Measurements from ENCODE around the gene RDX.

RDX gene

DNA sequence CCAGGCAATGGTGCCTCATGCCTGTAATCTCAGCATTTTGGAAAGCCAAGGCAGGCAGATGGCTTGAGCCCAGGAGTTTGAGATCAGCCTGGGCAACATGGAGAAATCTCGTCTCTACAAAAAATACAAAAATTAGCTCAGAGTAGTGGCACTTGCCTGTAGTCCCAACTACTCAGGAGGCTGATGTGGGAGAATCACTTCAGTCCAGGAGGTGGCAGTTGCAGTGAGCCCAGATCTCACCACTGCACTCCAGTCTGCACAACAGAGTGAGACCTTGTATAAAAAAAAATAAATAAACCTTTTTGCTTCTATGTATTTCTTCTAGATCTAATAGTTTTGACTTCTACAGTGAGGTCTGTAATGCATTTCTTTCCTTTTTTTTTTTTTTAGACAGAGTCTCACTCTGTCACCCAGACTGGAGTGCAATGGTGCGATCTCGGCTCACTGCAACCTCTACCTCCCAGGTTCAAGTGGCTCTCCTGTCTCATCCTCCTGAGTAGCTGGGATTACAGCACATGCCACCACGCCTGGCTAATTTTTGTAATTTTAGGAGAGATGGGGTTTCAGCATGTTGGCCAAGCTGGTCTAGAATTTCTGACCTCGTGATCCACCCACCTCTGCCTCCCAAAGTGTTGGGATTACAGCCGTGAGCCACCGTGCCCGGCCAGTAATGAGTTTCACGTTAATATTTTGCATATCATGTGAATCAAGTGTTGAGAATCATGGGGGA lies 18.1 kb upstream of the RDX start:
- TF ChIP-seq, protein P1, sequence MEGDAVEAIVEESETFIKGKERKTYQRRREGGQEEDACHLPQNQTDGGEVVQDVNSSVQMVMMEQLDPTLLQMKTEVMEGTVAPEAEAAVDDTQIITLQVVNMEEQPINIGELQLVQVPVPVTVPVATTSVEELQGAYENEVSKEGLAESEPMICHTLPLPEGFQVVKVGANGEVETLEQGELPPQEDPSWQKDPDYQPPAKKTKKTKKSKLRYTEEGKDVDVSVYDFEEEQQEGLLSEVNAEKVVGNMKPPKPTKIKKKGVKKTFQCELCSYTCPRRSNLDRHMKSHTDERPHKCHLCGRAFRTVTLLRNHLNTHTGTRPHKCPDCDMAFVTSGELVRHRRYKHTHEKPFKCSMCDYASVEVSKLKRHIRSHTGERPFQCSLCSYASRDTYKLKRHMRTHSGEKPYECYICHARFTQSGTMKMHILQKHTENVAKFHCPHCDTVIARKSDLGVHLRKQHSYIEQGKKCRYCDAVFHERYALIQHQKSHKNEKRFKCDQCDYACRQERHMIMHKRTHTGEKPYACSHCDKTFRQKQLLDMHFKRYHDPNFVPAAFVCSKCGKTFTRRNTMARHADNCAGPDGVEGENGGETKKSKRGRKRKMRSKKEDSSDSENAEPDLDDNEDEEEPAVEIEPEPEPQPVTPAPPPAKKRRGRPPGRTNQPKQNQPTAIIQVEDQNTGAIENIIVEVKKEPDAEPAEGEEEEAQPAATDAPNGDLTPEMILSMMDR (IDR thresholded peaks at IDR 0.05; ENCODE audit: low read depth, low read length, poor library complexity, severe bottlenecking) = no peak
- no peak for TF ChIP-seq EZH2phosphoT487 (IDR thresholded peaks at IDR 0.05; ENCODE audit: borderline replicate concordance, low read length)
- peaks cover 15% of the 10 kb centered on the region for H3K4me1 ChIP-seq (ENCODE audit: control insufficient read depth, low read length)
- H3K36me3 ChIP-seq (ENCODE audit: control insufficient read depth, low read length) = no peaks in the 10 kb centered on the region

DNA sequence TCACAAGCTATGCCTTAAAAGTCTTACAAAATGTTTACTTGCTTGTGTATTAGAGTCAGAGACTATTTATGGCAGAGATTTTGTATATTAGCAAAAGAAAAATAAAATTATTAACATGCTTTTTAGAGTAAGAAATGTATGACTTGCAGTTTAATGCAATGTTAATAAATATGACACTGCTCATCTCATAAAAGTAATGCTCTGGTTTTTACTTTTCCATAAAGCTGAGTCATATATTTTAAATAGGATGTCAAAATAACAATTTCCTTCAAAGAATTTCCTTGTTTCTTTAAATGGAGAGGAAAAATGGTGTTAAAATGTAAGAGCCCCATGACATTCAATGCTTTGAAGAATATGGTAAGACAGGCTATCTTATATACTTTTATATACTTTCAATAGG lies 16.3 kb upstream of the RDX start:
- Histone ChIP-seq H3K27me3 (ENCODE audit: control insufficient read depth, low read length) (0 out of 2 replicates have a peak, but pooled peaks cover 5% of the 10 kb centered on the region), H3K9me2 (replicated peaks; ENCODE audit: control insufficient read depth, low read length) (no peaks in the 10 kb centered on the region), H3K79me2 (ENCODE audit: control insufficient read depth, low read length) (no peaks in the 10 kb centered on the region), H3K4me1 (ENCODE audit: control insufficient read depth, low read length) (peaks cover 6% of the 10 kb centered on the region), H3K4me3 (ENCODE audit: low read length) (no peak overlapping the region), H3K36me3 (ENCODE audit: control insufficient read depth, low read length) (no peaks in the 10 kb centered on the region), H4K20me1 (ENCODE audit: control insufficient read depth, insufficient read depth, low read depth, low read length) (no peaks in the 10 kb centered on the region), H3K9me3 (ENCODE audit: control insufficient read depth, insufficient read depth, low read length) (no peaks in the 10 kb centered on the region), H3K27ac (ENCODE audit: low read depth, low read length) (no peak overlapping the region), H3F3A (ENCODE audit: control insufficient read depth, insufficient read depth) (no peaks in the 10 kb centered on the region), H3K4me2 (ENCODE audit: low read length) (no peak overlapping the region)
- TF ChIP-seq, protein P1 (IDR thresholded peaks at IDR 0.05; ENCODE audit: low read depth, low read length, poor library complexity, severe bottlenecking) = no peak
- no peak for TF ChIP-seq EZH2phosphoT487 (IDR thresholded peaks at IDR 0.05; ENCODE audit: borderline replicate concordance, low read length)

More for the DNA sequence above, 18.1 kb upstream of the RDX start:
- Histone ChIP-seq H3K9me3 (ENCODE audit: control insufficient read depth, insufficient read depth, low read length) (no peaks in the 10 kb centered on the region), H3F3A (ENCODE audit: control insufficient read depth, insufficient read depth) (no peaks in the 10 kb centered on the region), H4K20me1 (ENCODE audit: control insufficient read depth, insufficient read depth, low read depth, low read length) (no peaks in the 10 kb centered on the region), H3K27ac (ENCODE audit: low read depth, low read length) (no peak overlapping the region), H3K27me3 (ENCODE audit: control insufficient read depth, low read length) (0 out of 2 replicates have a peak, but pooled peaks cover 2% of the 10 kb centered on the region), H3K79me2 (ENCODE audit: control insufficient read depth, low read length) (no peaks in the 10 kb centered on the region), H3K9me2 (replicated peaks; ENCODE audit: control insufficient read depth, low read length) (no peaks in the 10 kb centered on the region), H3K4me3 (ENCODE audit: low read length) (no peak overlapping the region), H3K4me2 (ENCODE audit: low read length) (no peak overlapping the region)

DNA sequence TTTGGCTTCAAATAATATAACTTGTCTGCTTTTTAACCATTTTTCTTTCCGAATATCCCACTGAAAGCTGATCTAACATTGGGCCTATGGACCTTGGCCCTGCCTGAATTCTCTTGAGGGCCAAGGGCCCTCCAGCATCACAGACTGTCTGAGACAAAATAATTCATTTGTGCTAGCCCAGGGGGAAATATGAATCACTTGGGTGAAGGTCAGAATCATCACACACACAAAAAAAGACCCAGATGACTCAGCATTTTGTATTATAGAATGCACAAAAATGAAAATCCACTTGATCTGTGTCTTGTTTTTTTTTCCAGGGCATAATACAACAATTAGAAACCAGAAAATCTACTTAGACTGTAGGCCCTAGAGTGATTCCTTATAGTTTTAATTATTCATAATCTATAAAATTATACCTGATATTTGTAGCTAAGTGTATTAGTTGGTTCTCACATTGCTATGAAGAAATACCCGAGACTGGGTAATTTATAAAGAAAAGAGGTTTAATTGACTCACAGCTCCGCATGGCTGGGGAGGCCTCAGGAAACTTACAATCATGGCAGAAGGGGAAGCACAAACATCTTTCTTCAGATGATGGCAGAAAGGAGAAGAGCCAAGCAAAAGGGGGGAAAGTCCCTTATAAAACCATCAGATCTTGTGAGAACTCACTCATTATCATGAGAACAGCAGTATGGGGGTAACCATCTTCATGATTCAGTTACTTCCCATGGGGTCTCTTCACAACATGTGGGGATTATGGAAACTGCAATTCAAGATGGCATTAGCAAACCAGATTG lies 15.6 kb upstream of the RDX start:
- H3K27ac ChIP-seq (ENCODE audit: low read depth, low read length) = no peak overlapping the region

More for the DNA sequence above, 15.6 kb upstream of the RDX start:
- Histone ChIP-seq H4K20me1 (ENCODE audit: control insufficient read depth, insufficient read depth, low read depth, low read length) (no peaks in the 10 kb centered on the region), H3K4me3 (ENCODE audit: low read length) (no peak overlapping the region), H3K79me2 (ENCODE audit: control insufficient read depth, low read length) (no peaks in the 10 kb centered on the region), H3K9me3 (ENCODE audit: control insufficient read depth, insufficient read depth, low read length) (no peaks in the 10 kb centered on the region), H3F3A (ENCODE audit: control insufficient read depth, insufficient read depth) (no peaks in the 10 kb centered on the region), H3K36me3 (ENCODE audit: control insufficient read depth, low read length) (no peaks in the 10 kb centered on the region), H3K4me2 (ENCODE audit: low read length) (no peak overlapping the region), H3K4me1 (ENCODE audit: control insufficient read depth, low read length) (no peaks in the 10 kb centered on the region), H3K9me2 (replicated peaks; ENCODE audit: control insufficient read depth, low read length) (no peaks in the 10 kb centered on the region), H3K27me3 (ENCODE audit: control insufficient read depth, low read length) (0 out of 2 replicates have a peak, but pooled peaks cover 3% of the 10 kb centered on the region)
- no peak for TF ChIP-seq EZH2phosphoT487 (IDR thresholded peaks at IDR 0.05; ENCODE audit: borderline replicate concordance, low read length)
- TF ChIP-seq, protein P1 (IDR thresholded peaks at IDR 0.05; ENCODE audit: low read depth, low read length, poor library complexity, severe bottlenecking) = no peak

All from DOHH2 (cell line).